ENCODE results near the gene FAM210B. TPM values are rescaled to one million over a fixed set of nuclear protein-coding genes. Genes with fewer than 3 reads are reported as not detected.

Gene FAM210B
- total RNA-seq, 6 experiments from 2014 or later, result 34.5 to 58.6 (median 41.0) TPM

GRCh38 chr20:56392132-56392880, 33.5 kb downstream of the FAM210B start, which contains the start of the genes AURKA and CSTF1:
Gene AURKA (minus strand): TSS chr20:56392215. CDS start chr20:56388197, 4,018 bp downstream.
Gene CSTF1 (plus strand): TSS chr20:56392645. CDS start chr20:56395553, 2,908 bp downstream.
- peak; percentile 100 for DNase-seq
- H3K9me3 Mint-ChIP-seq, result no peaks in the 10 kb centered on the region
- no peak for TF ChIP-seq CTCF (IDR thresholded peaks at IDR 0.05)
- no peak within 1 kb of the TSS for H3K4me3 Mint-ChIP-seq
- H3K27ac Mint-ChIP-seq, result no peak within 1 kb of the TSS
- H3K27me3 Mint-ChIP-seq (ENCODE audit: insufficient read depth), result no peaks in the 10 kb centered on the region; the same call in 1 of the 2 replicates
- peaks cover 36% of the 10 kb centered on the region for H3K4me1 Mint-ChIP-seq (ENCODE audit: low read depth)
- H3K36me3 Mint-ChIP-seq (ENCODE audit: low read depth), result peaks cover 43% of the 10 kb centered on the region

- no peak overlapping the region for H3K4me3 Mint-ChIP-seq
- TF ChIP-seq CTCF (IDR thresholded peaks at IDR 0.05), result no peak
- peaks cover 46% of the 10 kb centered on the region for H3K36me3 Mint-ChIP-seq (ENCODE audit: low read depth)
- no peak overlapping the region for H3K27ac Mint-ChIP-seq
- DNase-seq, result no peak
- no peaks in the 10 kb centered on the region; the same call in 1 of the 2 replicates for H3K27me3 Mint-ChIP-seq (ENCODE audit: insufficient read depth)
- peaks cover 36% of the 10 kb centered on the region for H3K4me1 Mint-ChIP-seq (ENCODE audit: low read depth)
- no peaks in the 10 kb centered on the region for H3K9me3 Mint-ChIP-seq
These were observed 34.2 kb downstream of the FAM210B start for GRCh38 chr20:56392881-56393482.

GRCh38 chr20:56393653-56394052, 34.9 kb downstream of the FAM210B start:
- Mint-ChIP-seq H3K36me3 (ENCODE audit: low read depth) (peaks cover 45% of the 10 kb centered on the region), H3K4me3 (no peak overlapping the region), H3K9me3 (no peaks in the 10 kb centered on the region), H3K27ac (no peak overlapping the region), H3K4me1 (ENCODE audit: low read depth) (peaks cover 36% of the 10 kb centered on the region), H3K27me3 (ENCODE audit: insufficient read depth) (no peaks in the 10 kb centered on the region; the same call in 1 of the 2 replicates)
- DNase-seq, result no peak
- no peak for TF ChIP-seq CTCF (IDR thresholded peaks at IDR 0.05)

GRCh38 chr20:56395166-56395565, 36.4 kb downstream of the FAM210B start:
- Mint-ChIP-seq H3K27ac (no peak overlapping the region), H3K9me3 (no peaks in the 10 kb centered on the region), H3K4me3 (no peak overlapping the region), H3K36me3 (ENCODE audit: low read depth) (peaks cover 43% of the 10 kb centered on the region), H3K27me3 (ENCODE audit: insufficient read depth) (no peaks in the 10 kb centered on the region; the same call in 1 of the 2 replicates), H3K4me1 (ENCODE audit: low read depth) (peaks cover 25% of the 10 kb centered on the region)
- DNase-seq, result no peak
- TF ChIP-seq CTCF (IDR thresholded peaks at IDR 0.05), result no peak

- no peak overlapping the region for H3K4me3 Mint-ChIP-seq
- H3K36me3 Mint-ChIP-seq (ENCODE audit: low read depth), result peaks cover 49% of the 10 kb centered on the region
- DNase-seq, result peak; percentile 66
- no peaks in the 10 kb centered on the region for H3K27me3 Mint-ChIP-seq (ENCODE audit: insufficient read depth)
- H3K9me3 Mint-ChIP-seq, result no peaks in the 10 kb centered on the region
- TF ChIP-seq CTCF (IDR thresholded peaks at IDR 0.05), result peak; percentile 97
- H3K4me1 Mint-ChIP-seq (ENCODE audit: low read depth), result peaks cover 7% of the 10 kb centered on the region; the same call in 1 of the 2 replicates
- H3K27ac Mint-ChIP-seq, result peak overlapping the region; percentile 55; the same call in 1 of the 2 replicates
These were observed 41.3 kb downstream of the FAM210B start for GRCh38 chr20:56400001-56400640.
